WTC11 (cell line): Measurements from ENCODE around the gene EIF2AK2.

Source experiments
- ATF3 ChIP-seq: sonication (generic); formaldehyde crosslinking; conservative IDR thresholded peaks from 2 replicates; pipeline ENCODE4 v1.8.1; 2022; ENCODE audit warnings: mild to moderate bottlenecking, missing genetic modification reagents
- CREB1 ChIP-seq: sonication (generic); formaldehyde crosslinking; IDR thresholded peaks from 2 replicates; pipeline ENCODE4 v1.8.0; 2023; ENCODE audit warnings: mild to moderate bottlenecking, missing genetic modification reagents
- CTCF ChIP-seq: fragments of 200-600 bp; IDR thresholded peaks from 2 replicates; pipeline ENCODE4 v1.8.0; 2022; ENCODE audit warnings: antibody characterized with exemption
- MAX ChIP-seq: sonication (generic); formaldehyde crosslinking; IDR thresholded peaks from 2 replicates; pipeline ENCODE4 v1.8.0; 2022; ENCODE audit warnings: mild to moderate bottlenecking, missing genetic modification reagents
- NFYB ChIP-seq: sonication (generic); formaldehyde crosslinking; conservative IDR thresholded peaks from 2 replicates; pipeline ENCODE4 v1.8.0; 2022; ENCODE audit warnings: low read depth, missing genetic modification reagents
- SOX15 ChIP-seq: fragments of 250-450 bp; sonication (Bioruptor Pico); IDR thresholded peaks from 2 replicates; pipeline ENCODE4 v1.9.0; 2021; ENCODE audit warnings: mild to moderate bottlenecking
- TEAD4 ChIP-seq: sonication (generic); formaldehyde crosslinking; IDR thresholded peaks from 2 replicates; pipeline ENCODE4 v1.8.0; 2022; ENCODE audit warnings: mild to moderate bottlenecking, missing genetic modification reagents
- ZNF512 ChIP-seq: sonication (generic); formaldehyde crosslinking; IDR thresholded peaks from 2 replicates; pipeline ENCODE4 v1.8.1; 2022; ENCODE audit warnings: missing genetic modification reagents, borderline replicate concordance

GRCh38 chr2:37080689-37081088 is 76.1 kb downstream of the EIF2AK2 start:
- TF ChIP-seq ATF3 (CRISPR knock-in tag) (no peak), TEAD4 (CRISPR knock-in tag) (no peak), ZNF512 (CRISPR knock-in tag) (no peak), NFYB (no peak), CTCF (no peak), SOX15 (CRISPR knock-in tag) (no peak), CREB1 (CRISPR knock-in tag) (no peak), MAX (CRISPR knock-in tag) (no peak)
